Right lobe of liver (tissue), 6 donors: Measurements from ENCODE around the gene SLC28A1. TPM values are rescaled to one million over a fixed set of nuclear protein-coding genes. Genes with fewer than 3 reads are reported as not detected.

Source experiments
- ATAC-seq, 4 donors: fragments of 200-7000 bp; cut with Tn5 transposase; one replicate each; pipeline ENCODE4 v1.9.1; 2020; ENCODE audit warnings: mild to moderate bottlenecking in 4 of 4, moderate library complexity in 4 of 4
- DNase-seq, 3 donors: peaks; one replicate each; pipeline ENCODE4 v3.0.0-alpha.2; 2020
- H3K27ac ChIP-seq, 3 donors: fragments of 200-600 bp; one replicate each; pipeline ENCODE4 v1.8.0; 2022
- H3K27me3 ChIP-seq, 2 donors: fragments of 200-600 bp; one replicate each; pipeline ENCODE4 v1.8.0; 2022
- H3K36me3 ChIP-seq, 4 donors: fragments of 200-600 bp; sonication (generic) in 1 of 4; one replicate each; pipeline versions ENCODE4 v1.5.1 to v1.8.0; 2017 to 2022; ENCODE audit warnings: control low read depth in 1 of 4
- H3K4me1 ChIP-seq, 4 donors: fragments of 200-600 bp; sonication (generic) in 1 of 4; one replicate each; pipeline versions ENCODE4 v1.5.1 to v1.8.0; 2017 to 2022; ENCODE audit warnings: control low read depth in 1 of 4
- H3K4me3 ChIP-seq, 3 donors: fragments of 200-600 bp; one replicate each; pipeline ENCODE4 v1.8.0; 2022
- H3K9me3 ChIP-seq, 4 donors: fragments of 200-600 bp; sonication (generic) in 1 of 4; one replicate each; pipeline versions ENCODE4 v1.5.1 to v1.8.0; 2017 to 2022; ENCODE audit warnings: control low read depth in 1 of 4
- CTCF ChIP-seq, 4 donors: fragments of 200-600 bp in 3 of 4; fragments of 450-650 bp in 1 of 4; IDR thresholded peaks; one replicate each; pipeline versions ENCODE4 v1.5.1 to v1.8.0; 2016 to 2022; ENCODE audit warnings: antibody characterized with exemption in 4 of 4, mild to moderate bottlenecking in 2 of 4
- POLR2A ChIP-seq: fragments of 450-650 bp; IDR thresholded peaks from one replicate; pipeline ENCODE4 v1.6.1; 2017; ENCODE audit warnings: antibody characterized with exemption, mild to moderate bottlenecking
- WGBS: methylation state at CpG from one replicate; pipeline ENCODE4 v1.1.6; 2018; ENCODE audit warnings: low coverage, low lambda C conversion rate; ENCODE audit not compliant: insufficient coverage; ENCODE audit errors: missing lambda C conversion rate; 5-methylcytosine and 5-hydroxymethylcytosine counted together
- intact Hi-C, 2 donors: fragments of 100-400 bp; cut with DNase I; formaldehyde crosslinking; loops; one replicate each; pipeline versions ENCODE4 v1.11.2 to v1.14.1; 2022
- total RNA-seq, 6 experiments: library from RNA; depleted of rRNA in 2 of 6; stranded (reverse); fragments of >200 nt in 2 of 6; fragmentation: NEBNext Ultra II Directional in 3 of 6; extraction: Animal tissue kit (Norgen Biotek cat#: 25700) in 3 of 6; gene quantifications; one replicate each; pipeline versions ENCODE4 v1.1.0 to v1.2.4, GENCODE V29; 2016 to 2023
- donor health status: DM: no; HTN: yes; CAD: no.
- donor health status: DM: no; HTN: no; CAD: no.
- donor health status: DM: no; HTN: no; CAD: no.
- donor health status: DM: no; HTN: yes; CAD: no.
- donor health status: DM: no; HTN: yes; CAD: no.

Gene SLC28A1
- total RNA-seq, 6 experiments from 2014 or later = 33.2 to 75.4 (median 49.9) TPM

GRCh38 chr15:84980196-84981053, 96.0 kb downstream of the SLC28A1 start:
- no peaks in the 10 kb centered on the region for H3K9me3 ChIP-seq
- H3K36me3 ChIP-seq = no peaks in the 10 kb centered on the region
- peak; percentile 50 for TF ChIP-seq POLR2A
- no peak for TF ChIP-seq CTCF (IDR thresholded peaks at IDR 0.05)
- peaks cover 4 to 27% (median 7%) of the 10 kb centered on the region in 4 donors for H3K4me1 ChIP-seq
- intact Hi-C loops = no loop called here
- H3K4me3 ChIP-seq = peak overlapping the region; percentile 69 to 95 (median 75)
- WGBS = 0% methylated on average over 14 of the region's 66 CpGs
- H3K27ac ChIP-seq = peak overlapping the region; percentile 96 to 97 (median 96)
- DNase-seq = peak; percentile 87 to 93 (median 92)
- ATAC-seq = peak; percentile 62 to 76 (median 68)
- H3K27me3 ChIP-seq = no peaks in the 10 kb centered on the region

GRCh38 chr15:84981054-84981710, 96.7 kb downstream of the SLC28A1 start:
- peaks cover 4 to 32% (median 7%) of the 10 kb centered on the region in 4 donors for H3K4me1 ChIP-seq
- intact Hi-C loops = no loop called here
- H3K36me3 ChIP-seq = no peaks in the 10 kb centered on the region
- H3K27ac ChIP-seq = peak overlapping the region; percentile 96 to 97 (median 96)
- ATAC-seq (peak; percentile 72 to 85 (median 78)), DNase-seq (peak; percentile 97)
- H3K9me3 ChIP-seq = no peaks in the 10 kb centered on the region
- WGBS = 0% methylated on average over 18 of the region's 75 CpGs
- H3K27me3 ChIP-seq = no peaks in the 10 kb centered on the region
- TF ChIP-seq CTCF (IDR thresholded peaks at IDR 0.05) (peak; percentile 10 to 52 (median 28)), POLR2A (peak; percentile 58)
- peak overlapping the region; percentile 69 to 95 (median 75) for H3K4me3 ChIP-seq

GRCh38 chr15:84981711-84982300, 97.3 kb downstream of the SLC28A1 start, which contains the start of gene PDE8A:
PDE8A (plus strand) TSS chr15:84981856; CDS start chr15:84982163, 307 bp downstream.
- Histone ChIP-seq H3K9me3 (no peaks in the 10 kb centered on the region), H3K4me3 (peak within 1 kb of the TSS; percentile 69 to 95 (median 75)), H3K27me3 (no peaks in the 10 kb centered on the region), H3K4me1 (peaks cover 4 to 39% (median 7%) of the 10 kb centered on the region in 4 donors), H3K36me3 (no peaks in the 10 kb centered on the region), H3K27ac (peak within 1 kb of the TSS; percentile 96 to 97 (median 96))
- DNase-seq = peak; percentile 65 to 76 (median 74)
- peak in 2 of 4 donors; percentile 1 to 3 for ATAC-seq
- intact Hi-C loops = no loop called here
- peak; percentile 43 for TF ChIP-seq POLR2A
- TF ChIP-seq CTCF (IDR thresholded peaks at IDR 0.05) = no peak
- WGBS = no CpG with 5 or more reads among the region's 95 CpGs

- peak; percentile 69 for TF ChIP-seq POLR2A
- TF ChIP-seq CTCF (IDR thresholded peaks at IDR 0.05) = no peak
- Histone ChIP-seq H3K4me1 (peaks cover 4 to 39% (median 7%) of the 10 kb centered on the region in 4 donors), H3K36me3 (no peaks in the 10 kb centered on the region), H3K9me3 (no peaks in the 10 kb centered on the region), H3K27me3 (no peaks in the 10 kb centered on the region), H3K27ac (peak overlapping the region; percentile 96 to 97 (median 96)), H3K4me3 (peak overlapping the region; percentile 69 to 95 (median 75))
- DNase-seq (peak; percentile 75 to 82 (median 80)), ATAC-seq (peak; percentile 9 to 42 (median 28))
- intact Hi-C loops = no loop called here
- under 1% methylated on average over 21 of the region's 46 CpGs for WGBS
These were observed 97.9 kb downstream of the SLC28A1 start for GRCh38 chr15:84982301-84982920.
